ENCODE data around the gene SMPD2.

DNA sequence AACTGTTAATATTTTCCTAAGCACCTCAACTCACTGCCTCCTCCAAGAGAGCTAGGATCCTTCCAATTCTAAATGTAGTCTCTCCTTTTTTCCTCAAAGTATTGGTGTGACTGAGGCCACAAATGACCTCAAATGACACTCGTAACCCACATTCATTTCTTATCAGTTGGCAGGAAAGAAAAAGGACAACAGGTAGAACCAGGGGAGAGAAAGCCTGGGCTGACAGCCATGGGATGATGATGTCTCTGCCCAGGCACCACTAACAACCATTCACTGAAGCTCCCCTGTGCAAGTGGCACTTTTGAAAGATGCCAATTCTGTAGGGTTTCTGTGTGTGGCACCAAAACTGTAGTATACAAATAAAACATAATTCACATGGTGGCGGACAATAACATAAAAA is 35.1 kb downstream of the SMPD2 start:
- TF ChIP-seq POLR2A (IDR thresholded peaks at IDR 0.05; ENCODE audit: low read depth, low read length) = no peak
- no peak for TF ChIP-seq POLR2AphosphoS5 (IDR thresholded peaks at IDR 0.05; ENCODE audit: low read depth, low read length)
- no peak for TF ChIP-seq TAF1 (IDR thresholded peaks at IDR 0.05; ENCODE audit: borderline replicate concordance, low read depth, low read length)

All from GM12892 (cell line).